IPS DF 6.9 (cell line): ENCODE results near the gene RAB41.
"Not testable (repeated sequence)": the region's sequence is repeated elsewhere in the genome, so short reads cannot be mapped to it uniquely, and the experiment has no call there.

Experiments
- DNase-seq: peaks from one replicate; pipeline ENCODE4 v3.0.0-alpha.2; 2013; ENCODE audit warnings: low read depth, low spot score
- H3K27ac ChIP-seq: one replicate; pipeline ENCODE4 v1.5.1; 2013; ENCODE audit warnings: low read length, control low read depth
- H3K27me3 ChIP-seq: 2 replicates; pipeline ENCODE4 v1.6.1; 2013; ENCODE audit warnings: mild to moderate bottlenecking, low read length; ENCODE audit not compliant: control insufficient read depth, insufficient read depth
- H3K36me3 ChIP-seq: 2 replicates; pipeline ENCODE4 v1.6.1; 2013; ENCODE audit warnings: low read length; ENCODE audit not compliant: control insufficient read depth, insufficient read depth
- H3K4me1 ChIP-seq: 2 replicates; pipeline ENCODE4 v1.6.1; 2013; ENCODE audit warnings: low read length; ENCODE audit not compliant: control insufficient read depth, insufficient read depth
- H3K4me3 ChIP-seq: 2 replicates; pipeline ENCODE4 v1.5.1; 2013; ENCODE audit warnings: mild to moderate bottlenecking, low read length
- H3K9me3 ChIP-seq: 2 replicates; pipeline ENCODE4 v1.6.1; 2013; ENCODE audit warnings: low read length, inconsistent platforms; ENCODE audit not compliant: control insufficient read depth, insufficient read depth
- WGBS: extraction: QIAGEN DNeasy Blood & Tissue Kit; methylation state at CpG from one replicate; pipeline ENCODE4 v1.1.7; 2013; ENCODE audit warnings: mixed read lengths, missing lambda C conversion rate; ENCODE audit not compliant: insufficient read length, insufficient coverage; 5-methylcytosine and 5-hydroxymethylcytosine counted together

RAB41 gene

GRCh38 chrX:70281951-70282350 is at the start of gene RAB41:
Gene RAB41 (plus strand): TSS chrX:70282172. CDS start chrX:70282218, 46 bp downstream.
- Histone ChIP-seq H3K4me3 (no peak within 1 kb of the TSS), H3K27ac (no peak within 1 kb of the TSS), H3K36me3 (no peaks in the 10 kb centered on the region), H3K4me1 (no peaks in the 10 kb centered on the region), H3K9me3 (no peaks in the 10 kb centered on the region), H3K27me3 (no peaks in the 10 kb centered on the region)
- DNase-seq: no peak
- whole genome bisulfite sequencing: no CpG with 5 or more reads among the region's 21 CpGs

- DNase-seq: no peak
- Histone ChIP-seq H3K9me3 (no peaks in the 10 kb centered on the region), H3K4me1 (no peaks in the 10 kb centered on the region), H3K27me3 (no peaks in the 10 kb centered on the region), H3K36me3 (no peaks in the 10 kb centered on the region), H3K27ac (no peak within 1 kb of the TSS), H3K4me3 (no peak within 1 kb of the TSS)
- WGBS: no CpG with 5 or more reads among the region's 3 CpGs
Measured at GRCh38 chrX:70234355-70234754, 47.6 kb upstream of the RAB41 start, which contains the start of gene AWAT1. Gene AWAT1 (plus strand): TSS chrX:70234655. CDS start chrX:70234696, 41 bp downstream.

GRCh38 chrX:70240751-70241150 is 41.2 kb upstream of the RAB41 start:
- Histone ChIP-seq H3K27me3 (no peaks in the 10 kb centered on the region), H3K4me1 (no peaks in the 10 kb centered on the region), H3K4me3 (no peak overlapping the region), H3K27ac (no peak overlapping the region), H3K9me3 (no peaks in the 10 kb centered on the region), H3K36me3 (no peaks in the 10 kb centered on the region)
- no CpG with 5 or more reads among the region's 1 CpG for WGBS
- DNase-seq: no peak

GRCh38 chrX:70241501-70241900 is 40.5 kb upstream of the RAB41 start:
- no peak overlapping the region for H3K27ac ChIP-seq
- H3K36me3 ChIP-seq: no peaks in the 10 kb centered on the region
- DNase-seq: no peak
- H3K4me3 ChIP-seq: no peak overlapping the region
- no peaks in the 10 kb centered on the region for H3K9me3 ChIP-seq
- WGBS: no CpG with 5 or more reads among the region's 2 CpGs
- H3K4me1 ChIP-seq: no peaks in the 10 kb centered on the region
- H3K27me3 ChIP-seq: no peaks in the 10 kb centered on the region

- H3K27me3 ChIP-seq, DNase-seq, H3K36me3 ChIP-seq, H3K4me3 ChIP-seq, H3K4me1 ChIP-seq, H3K9me3 ChIP-seq, H3K27ac ChIP-seq: not testable (repeated sequence)
- WGBS: no CpG with 5 or more reads among the region's 5 CpGs
Measured at GRCh38 chrX:70243601-70244000, 38.4 kb upstream of the RAB41 start.

- H3K36me3 ChIP-seq: no peaks in the 10 kb centered on the region
- H3K27me3 ChIP-seq: no peaks in the 10 kb centered on the region
- DNase-seq: no peak
- no peaks in the 10 kb centered on the region for H3K4me1 ChIP-seq
- H3K27ac ChIP-seq: no peak overlapping the region
- no peak overlapping the region for H3K4me3 ChIP-seq
- no CpG with 5 or more reads among the region's 6 CpGs for WGBS
- H3K9me3 ChIP-seq: no peaks in the 10 kb centered on the region
Measured at GRCh38 chrX:70244881-70245280, 37.1 kb upstream of the RAB41 start.

GRCh38 chrX:70247252-70247651 is 34.7 kb upstream of the RAB41 start:
- no peaks in the 10 kb centered on the region for H3K36me3 ChIP-seq
- H3K4me3 ChIP-seq: no peak overlapping the region
- no CpG with 5 or more reads among the region's 2 CpGs for WGBS
- H3K9me3 ChIP-seq: no peaks in the 10 kb centered on the region
- H3K27ac ChIP-seq: no peak overlapping the region
- H3K27me3 ChIP-seq: no peaks in the 10 kb centered on the region
- no peak for DNase-seq
- H3K4me1 ChIP-seq: no peaks in the 10 kb centered on the region

- WGBS: no CpG with 5 or more reads among the region's 2 CpGs
- Histone ChIP-seq H3K9me3 (no peaks in the 10 kb centered on the region), H3K27me3 (no peaks in the 10 kb centered on the region), H3K27ac (no peak overlapping the region), H3K36me3 (no peaks in the 10 kb centered on the region), H3K4me1 (no peaks in the 10 kb centered on the region), H3K4me3 (no peak overlapping the region)
- no peak for DNase-seq
Measured at GRCh38 chrX:70252491-70252890, 29.5 kb upstream of the RAB41 start.

- no CpG with 5 or more reads among the region's 3 CpGs for WGBS
- H3K27ac ChIP-seq: no peak overlapping the region
- H3K4me3 ChIP-seq: no peak overlapping the region
- no peaks in the 10 kb centered on the region for H3K4me1 ChIP-seq
- no peak for DNase-seq
- H3K27me3 ChIP-seq: no peaks in the 10 kb centered on the region
- no peaks in the 10 kb centered on the region for H3K36me3 ChIP-seq
- no peaks in the 10 kb centered on the region for H3K9me3 ChIP-seq
Measured at GRCh38 chrX:70253377-70254062, 28.5 kb upstream of the RAB41 start.

- no peak overlapping the region for H3K27ac ChIP-seq
- WGBS: no CpG with 5 or more reads among the region's 1 CpG
- no peaks in the 10 kb centered on the region for H3K9me3 ChIP-seq
- no peak for DNase-seq
- no peaks in the 10 kb centered on the region for H3K36me3 ChIP-seq
- H3K4me1 ChIP-seq: no peaks in the 10 kb centered on the region
- no peaks in the 10 kb centered on the region for H3K27me3 ChIP-seq
- no peak overlapping the region for H3K4me3 ChIP-seq
Measured at GRCh38 chrX:70254063-70254400, 27.9 kb upstream of the RAB41 start.

GRCh38 chrX:70254909-70255308 is 27.1 kb upstream of the RAB41 start:
- WGBS: no CpG with 5 or more reads among the region's 3 CpGs
- Histone ChIP-seq H3K27ac (no peak overlapping the region), H3K36me3 (no peaks in the 10 kb centered on the region), H3K9me3 (no peaks in the 10 kb centered on the region), H3K27me3 (no peaks in the 10 kb centered on the region), H3K4me1 (no peaks in the 10 kb centered on the region), H3K4me3 (no peak overlapping the region)
- no peak for DNase-seq
